Hepatocyte (in vitro differentiated cells): ENCODE results near the gene COPS6.

Source experiments
- EZH2 ChIP-seq: fragments of 200-600 bp; sonication (generic); IDR thresholded peaks from 2 replicates; pipeline ENCODE4 v1.6.1; 2016; ENCODE audit warnings: antibody characterized with exemption, mild to moderate bottlenecking, borderline replicate concordance
- EZH2phosphoT487 ChIP-seq: fragments of 200-600 bp; sonication (generic); IDR thresholded peaks from one replicate; pipeline ENCODE4 v1.6.1; 2018; ENCODE audit warnings: antibody characterized with exemption, mild to moderate bottlenecking, low read depth, moderate library complexity; ENCODE audit not compliant: unreplicated experiment, severe bottlenecking
- TF ChIP-seq, protein P1 (sequence below): fragments of 200-600 bp; sonication (generic); IDR thresholded peaks from 2 replicates; pipeline ENCODE4 v1.5.1; 2016; ENCODE audit warnings: antibody characterized with exemption, mild to moderate bottlenecking; ENCODE audit not compliant: poor library complexity

DNA sequence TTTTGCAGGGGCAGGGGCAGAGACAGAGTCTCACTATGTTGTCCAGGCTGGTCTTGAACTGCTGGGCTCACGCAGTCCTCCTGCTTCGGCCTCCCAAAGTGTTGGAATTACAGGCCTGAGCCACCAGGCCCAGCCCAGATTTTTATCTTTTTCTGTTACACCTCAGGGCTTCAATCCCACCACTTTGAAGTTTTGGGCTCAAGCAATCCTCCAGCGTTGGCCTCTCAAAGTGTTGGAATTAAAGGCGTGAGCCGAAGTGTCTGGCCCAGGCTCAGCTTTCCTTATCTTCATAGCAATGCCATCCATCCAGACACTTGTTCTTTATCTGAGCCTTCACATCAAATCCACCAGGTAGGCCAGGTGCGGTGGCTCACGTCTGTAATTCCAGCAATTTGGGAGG is 26.3 kb downstream of the COPS6 start:
- TF ChIP-seq, protein P1, sequence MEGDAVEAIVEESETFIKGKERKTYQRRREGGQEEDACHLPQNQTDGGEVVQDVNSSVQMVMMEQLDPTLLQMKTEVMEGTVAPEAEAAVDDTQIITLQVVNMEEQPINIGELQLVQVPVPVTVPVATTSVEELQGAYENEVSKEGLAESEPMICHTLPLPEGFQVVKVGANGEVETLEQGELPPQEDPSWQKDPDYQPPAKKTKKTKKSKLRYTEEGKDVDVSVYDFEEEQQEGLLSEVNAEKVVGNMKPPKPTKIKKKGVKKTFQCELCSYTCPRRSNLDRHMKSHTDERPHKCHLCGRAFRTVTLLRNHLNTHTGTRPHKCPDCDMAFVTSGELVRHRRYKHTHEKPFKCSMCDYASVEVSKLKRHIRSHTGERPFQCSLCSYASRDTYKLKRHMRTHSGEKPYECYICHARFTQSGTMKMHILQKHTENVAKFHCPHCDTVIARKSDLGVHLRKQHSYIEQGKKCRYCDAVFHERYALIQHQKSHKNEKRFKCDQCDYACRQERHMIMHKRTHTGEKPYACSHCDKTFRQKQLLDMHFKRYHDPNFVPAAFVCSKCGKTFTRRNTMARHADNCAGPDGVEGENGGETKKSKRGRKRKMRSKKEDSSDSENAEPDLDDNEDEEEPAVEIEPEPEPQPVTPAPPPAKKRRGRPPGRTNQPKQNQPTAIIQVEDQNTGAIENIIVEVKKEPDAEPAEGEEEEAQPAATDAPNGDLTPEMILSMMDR, result no peak
- TF ChIP-seq EZH2 (no peak), EZH2phosphoT487 (no peak)
